NCI-H460 (cell line): ENCODE measurements around the gene MED19. TPM values are rescaled to one million over a fixed set of nuclear protein-coding genes. Genes with fewer than 3 reads are reported as not detected.

Experiments used
- DNase-seq: peaks from one replicate; pipeline ENCODE4 v3.0.0-alpha.2; 2016; ENCODE audit warnings: low read depth; ENCODE audit errors: extremely low read depth
- small RNA-seq, 2 experiments: library from RNA; depleted of rRNA; stranded (forward); fragments of <200 nt; gene quantifications; one replicate each; pipeline ENCODE3, GENCODE V24; 2014
- total RNA-seq: library from RNA; depleted of rRNA; stranded (reverse); fragments of >200 nt; shearing (Covaris generic); gene quantifications from 2 replicates; pipeline ENCODE4 v1.2.3, GENCODE V29; 2014; rRNA removed

The MED19 gene
- total RNA-seq, 1 experiment from 2014 or later = 23.1 TPM

DNA sequence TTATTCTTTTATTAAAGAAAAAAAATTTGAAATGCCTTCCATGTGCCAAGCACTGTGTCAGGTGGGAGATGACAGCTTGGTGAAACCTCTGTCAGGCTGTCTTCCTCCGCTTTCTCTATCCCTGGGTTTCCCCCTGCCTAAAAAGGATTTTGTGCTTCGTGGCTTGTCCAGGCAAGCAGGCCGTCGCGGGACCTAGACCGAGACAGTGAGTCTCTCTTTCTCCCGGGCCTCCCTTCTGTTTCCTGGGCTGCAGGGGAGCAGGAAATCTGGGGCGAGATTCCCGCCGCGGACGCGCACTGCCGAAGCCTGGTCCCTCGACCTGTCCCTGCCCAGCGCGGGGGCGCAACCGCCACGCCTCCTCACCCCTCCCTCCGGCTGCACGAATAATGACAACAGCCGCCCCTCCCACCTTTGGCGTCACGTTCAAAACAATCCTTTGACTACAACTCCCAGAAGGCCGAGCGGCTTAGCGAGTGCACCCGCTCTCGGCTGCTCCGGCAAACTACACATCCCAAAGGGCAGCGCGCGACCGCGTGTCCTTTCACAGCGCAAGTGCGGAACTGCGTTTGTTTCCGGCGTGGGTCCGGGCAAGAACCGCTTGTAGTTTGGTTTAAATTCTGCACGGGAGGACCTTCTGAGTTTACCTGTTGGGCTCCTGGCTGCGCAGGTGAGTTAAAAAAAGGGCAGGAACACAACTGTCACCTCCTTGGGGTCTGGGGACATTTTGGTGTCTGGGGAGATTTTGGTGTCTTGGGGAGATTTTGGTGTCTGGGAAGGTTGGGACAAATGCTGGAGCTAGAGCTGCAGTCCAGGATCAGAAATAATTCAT is 54.6 kb downstream of the MED19 start, which contains the start of gene CLP1:
Gene CLP1, plus strand, starts transcription at position 569 of the 829 bp plus-strand sequence. CDS start 1,715 bp downstream, outside the sequence.
- peak; percentile 97 for DNase-seq

DNA sequence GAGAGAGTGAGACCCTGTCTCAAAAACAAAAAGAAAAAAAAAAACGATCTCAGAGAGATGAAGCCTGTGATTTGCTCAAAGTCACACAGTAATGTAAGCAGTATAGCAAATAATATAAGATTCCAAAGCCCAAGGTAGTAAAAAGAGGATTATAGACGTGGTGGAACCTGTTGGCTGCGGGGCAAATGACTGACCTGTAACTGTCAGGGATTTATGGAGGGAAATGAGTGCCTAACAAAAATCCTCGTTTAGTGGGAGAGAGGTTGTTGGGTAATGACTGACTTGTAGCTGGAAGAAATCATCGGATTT is 55.2 kb downstream of the MED19 start:
- no peak for DNase-seq

Small RNA genes within 50 kb of the gene (small RNA-seq; reads per million reads assigned to genes)
- 0 reads per million in 2 experiments for gene TMX2-CTNND1

Other genes starting within 250 kb of the MED19 start
- gene SLC43A1, start 196.5 kb downstream of the MED19 start, total RNA-seq = 5.1 and 7.6 TPM in 2 replicates
- 91.7 and 100 TPM in 2 replicates for gene TIMM10, start 181.5 kb downstream of the MED19 start, total RNA-seq
- gene SMTNL1, start 174.6 kb downstream of the MED19 start, total RNA-seq = not detected in 2 replicates
- 20.1 and 20.8 TPM in 2 replicates for gene UBE2L6, start 144.5 kb downstream of the MED19 start, total RNA-seq
- not detected in 2 replicates for gene SERPING1, start 114.5 kb downstream of the MED19 start, total RNA-seq
- gene YPEL4, start 62.3 kb downstream of the MED19 start, total RNA-seq = not detected in 2 replicates
- 11.0 and 11.9 TPM in 2 replicates for gene CLP1, start 54.5 kb downstream of the MED19 start, total RNA-seq
- 34.8 TPM in 2 replicates for gene ZDHHC5, start 44.1 kb downstream of the MED19 start, total RNA-seq
- 124 and 126 TPM in 2 replicates for gene TMX2, start 378 bp upstream of the MED19 start, total RNA-seq
- gene SELENOH, start 29.3 kb upstream of the MED19 start, total RNA-seq = 85.9 and 104 TPM in 2 replicates
- not detected in 2 replicates for gene BTBD18, start 39.6 kb upstream of the MED19 start, total RNA-seq
- 42.3 and 50.0 TPM in 2 replicates for gene CTNND1, start 49.6 kb upstream of the MED19 start, total RNA-seq